GM23338 (cell line): Measurements from ENCODE around the gene FAP. TPM values are rescaled to one million over a fixed set of nuclear protein-coding genes. Genes with fewer than 3 reads are reported as not detected.

Experiments used
- ATAC-seq: fragments of 200-7000 bp; cut with Tn5 transposase; 3 replicates; pipeline ENCODE4 v1.9.1; 2020
- DNase-seq: peaks from one replicate; pipeline ENCODE4 v3.0.0-alpha.2; 2015; ENCODE audit warnings: low spot score
- H2AFZ ChIP-seq: fragments of 200-600 bp; sonication (generic); 2 replicates; pipeline ENCODE4 v1.8.0; 2016; ENCODE audit warnings: antibody characterized with exemption, mild to moderate bottlenecking, moderate library complexity
- H3F3A ChIP-seq: fragments of 200-600 bp; sonication (generic); replicated peaks from 2 replicates; pipeline ENCODE4 v1.8.0; 2017; ENCODE audit warnings: antibody characterized with exemption, mixed run types, low read depth
- H3K27ac ChIP-seq: fragments of 200-600 bp; sonication (generic); 2 replicates; pipeline ENCODE4 v1.6.1; 2016; ENCODE audit warnings: low read depth
- H3K27me3 ChIP-seq: fragments of 200-600 bp; sonication (generic); 2 replicates; pipeline ENCODE4 v1.8.0; 2016; ENCODE audit warnings: mild to moderate bottlenecking, mixed run types, moderate library complexity; ENCODE audit not compliant: insufficient read depth
- H3K36me3 ChIP-seq: fragments of 200-600 bp; sonication (generic); 2 replicates; pipeline ENCODE4 v1.8.0; 2016; ENCODE audit warnings: mild to moderate bottlenecking; ENCODE audit not compliant: insufficient read depth
- H3K4me1 ChIP-seq: fragments of 200-600 bp; sonication (generic); 2 replicates; pipeline ENCODE4 v1.8.0; 2016; ENCODE audit warnings: mild to moderate bottlenecking, moderate library complexity; ENCODE audit not compliant: insufficient read depth
- H3K4me2 ChIP-seq: fragments of 200-600 bp; sonication (generic); 2 replicates; pipeline ENCODE4 v1.7.1; 2017; ENCODE audit warnings: mixed run types
- H3K4me3 ChIP-seq: fragments of 200-600 bp; sonication (generic); 2 replicates; pipeline ENCODE4 v1.6.1; 2016; ENCODE audit warnings: mixed run types
- H3K79me2 ChIP-seq: fragments of 200-600 bp; sonication (generic); replicated peaks from 2 replicates; pipeline ENCODE4 v1.8.0; 2017; ENCODE audit warnings: mild to moderate bottlenecking; ENCODE audit not compliant: insufficient read depth
- H3K9me2 ChIP-seq: fragments of 200-600 bp; sonication (generic); 2 replicates; pipeline ENCODE4 v1.8.0; 2017; ENCODE audit not compliant: insufficient read depth
- H4K20me1 ChIP-seq: fragments of 200-600 bp; sonication (generic); replicated peaks from 2 replicates; pipeline ENCODE4 v1.8.0; 2017; ENCODE audit warnings: mild to moderate bottlenecking; ENCODE audit not compliant: insufficient read depth
- H3K27ac Mint-ChIP-seq: 2 replicates; pipeline ENCODE4 v1.8.0; 2020; ENCODE audit warnings: inconsistent platforms, mild to moderate bottlenecking, moderate library complexity, mixed read lengths
- H3K27me3 Mint-ChIP-seq: 3 replicates; pipeline ENCODE4 v1.8.0; 2022; ENCODE audit warnings: low read depth, mild to moderate bottlenecking, moderate library complexity, mixed read lengths, inconsistent platforms; ENCODE audit not compliant: insufficient read depth, poor library complexity
- H3K36me3 Mint-ChIP-seq: 3 replicates; pipeline ENCODE4 v1.8.0; 2021; ENCODE audit warnings: low read depth, mild to moderate bottlenecking, inconsistent platforms, moderate library complexity, mixed read lengths
- H3K4me1 Mint-ChIP-seq: 3 replicates; pipeline ENCODE4 v1.8.0; 2020; ENCODE audit warnings: mild to moderate bottlenecking, inconsistent platforms, mixed read lengths
- H3K4me3 Mint-ChIP-seq: 3 replicates; pipeline ENCODE4 v1.8.0; 2021; ENCODE audit warnings: moderate library complexity, mild to moderate bottlenecking, inconsistent platforms, mixed read lengths
- H3K9me3 Mint-ChIP-seq: 3 replicates; pipeline ENCODE4 v1.8.0; 2020; ENCODE audit warnings: moderate library complexity, mild to moderate bottlenecking, inconsistent platforms, mixed read lengths
- CREB1 ChIP-seq: fragments of 250-450 bp; sonication (Bioruptor Pico); IDR thresholded peaks from 2 replicates; pipeline ENCODE4 v1.5.0; 2020; ENCODE audit warnings: low read depth, mild to moderate bottlenecking, moderate library complexity
- CTCF ChIP-seq, 2 experiments: fragments of 200-600 bp in 1 of 2; sonication (generic) in 1 of 2; conservative IDR thresholded peaks; 2 replicates each; pipeline versions ENCODE4 v1.5.1 to v1.6.1; 2016 to 2017; ENCODE audit warnings: antibody characterized with exemption in 2 of 2, low read depth in 2 of 2, mild to moderate bottlenecking in 2 of 2, moderate library complexity in 1 of 2
- ETS1 ChIP-seq: IDR thresholded peaks from 2 replicates; pipeline ENCODE4 v1.6.1; 2016; ENCODE audit warnings: antibody characterized with exemption
- EZH2 ChIP-seq: fragments of 200-600 bp; sonication (generic); IDR thresholded peaks from one replicate; pipeline ENCODE4 v1.8.0; 2017; ENCODE audit warnings: antibody characterized with exemption, mild to moderate bottlenecking, low read depth; ENCODE audit not compliant: unreplicated experiment
- EZH2phosphoT487 ChIP-seq: fragments of 200-600 bp; sonication (generic); IDR thresholded peaks from one replicate; pipeline ENCODE4 v1.8.1; 2018; ENCODE audit warnings: antibody characterized with exemption; ENCODE audit not compliant: unreplicated experiment
- JUNB ChIP-seq: IDR thresholded peaks from one replicate; pipeline ENCODE4 v1.6.1; 2016; ENCODE audit warnings: antibody characterized with exemption; ENCODE audit not compliant: unreplicated experiment
- NANOG ChIP-seq: IDR thresholded peaks from 2 replicates; pipeline ENCODE4 v1.6.1; 2016; ENCODE audit warnings: antibody characterized with exemption, borderline replicate concordance
- POLR2AphosphoS5 ChIP-seq: IDR thresholded peaks from 2 replicates; pipeline ENCODE4 v1.6.1; 2016; ENCODE audit warnings: antibody characterized with exemption, low read depth
- REST ChIP-seq: IDR thresholded peaks from one replicate; pipeline ENCODE4 v1.6.1; 2018; ENCODE audit warnings: antibody characterized with exemption; ENCODE audit not compliant: unreplicated experiment
- STAT1 ChIP-seq: IDR thresholded peaks from one replicate; pipeline ENCODE4 v1.6.1; 2016; ENCODE audit warnings: antibody characterized with exemption; ENCODE audit not compliant: unreplicated experiment
- ZNF114 ChIP-seq: fragments of 250-450 bp; sonication (Bioruptor Pico); IDR thresholded peaks from 2 replicates; pipeline ENCODE4 v1.5.0; 2020; ENCODE audit warnings: mild to moderate bottlenecking, moderate library complexity
- ZNF331 ChIP-seq: fragments of 250-450 bp; sonication (Bioruptor Pico); IDR thresholded peaks from 2 replicates; pipeline ENCODE4 v1.5.0; 2020; ENCODE audit warnings: low read depth, mild to moderate bottlenecking, moderate library complexity
- ZNF462 ChIP-seq: fragments of 250-450 bp; sonication (Bioruptor Pico); IDR thresholded peaks from 2 replicates; pipeline ENCODE4 v1.5.0; 2020; ENCODE audit warnings: mild to moderate bottlenecking, moderate library complexity
- polyA plus RNA-seq: library from polyadenylated mRNA; unstranded; fragments of >200 nt; fragmentation: Nextera tagmentation; extraction: Ambion mirVana; gene quantifications from 2 replicates; pipeline ENCODE4 v1.2.1, GENCODE V29; 2016
- total RNA-seq: library from RNA; depleted of rRNA; stranded (reverse); fragments of >200 nt; shearing (Covaris generic); gene quantifications from 2 replicates; pipeline ENCODE4 v1.2.3, GENCODE V29; 2014

The FAP gene
- total and polyA plus RNA-seq, 2 experiments from 2014 or later: not detected

DNA sequence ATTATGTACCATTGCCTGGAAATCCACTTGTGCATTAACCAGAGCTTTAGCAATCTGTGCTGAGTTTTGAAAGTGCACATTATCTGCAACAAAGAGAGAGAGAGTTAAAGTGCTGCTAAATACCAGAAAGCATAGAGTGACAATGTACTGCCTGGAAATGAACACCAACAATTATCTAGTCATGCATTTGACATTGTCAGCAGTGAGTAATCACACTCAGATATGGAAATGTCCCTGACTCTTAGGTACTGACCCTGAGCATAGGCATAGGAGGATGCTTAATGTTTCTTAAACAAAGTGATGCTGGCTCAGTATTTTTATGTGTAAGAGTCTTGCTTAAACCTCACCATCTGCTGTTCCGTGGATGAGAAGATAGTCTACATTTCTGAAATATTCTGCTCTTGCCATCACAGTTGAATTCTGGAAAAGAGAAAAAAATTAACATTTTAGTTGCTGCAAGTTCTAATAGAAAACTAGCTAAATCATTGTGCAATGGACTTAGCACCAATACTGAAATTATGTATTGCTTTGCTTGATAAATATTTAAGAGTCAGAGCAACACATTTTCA lies 70.4 kb downstream of the FAP start:
- Histone ChIP-seq H3K9me2 (0 out of 2 replicates have a peak, but pooled peaks cover 4% of the 10 kb centered on the region), H3K4me2 (no peak overlapping the region), H3F3A (no peaks in the 10 kb centered on the region), H3K36me3 (no peaks in the 10 kb centered on the region), H2AFZ (no peak overlapping the region), H3K27me3 (no peaks in the 10 kb centered on the region), H3K4me3 (no peak overlapping the region), H3K27ac (no peak overlapping the region), H3K79me2 (no peaks in the 10 kb centered on the region), H4K20me1 (no peaks in the 10 kb centered on the region), H3K4me1 (peaks cover 18% of the 10 kb centered on the region)
- Mint-ChIP-seq H3K4me1 (peaks cover 22% of the 10 kb centered on the region), H3K27ac (no peak overlapping the region), H3K27me3 (peaks cover 5% of the 10 kb centered on the region), H3K9me3 (no peaks in the 10 kb centered on the region), H3K4me3 (no peak overlapping the region), H3K36me3 (no peaks in the 10 kb centered on the region)
- ATAC-seq (no peak), DNase-seq (no peak)
- TF ChIP-seq JUNB (no peak), NANOG (no peak), CREB1 (CRISPR knock-in tag) (no peak), ZNF462 (CRISPR knock-in tag) (no peak), ZNF114 (CRISPR knock-in tag) (no peak), EZH2 (no peak), STAT1 (no peak), ZNF331 (no peak), EZH2phosphoT487 (no peak), REST (no peak), POLR2AphosphoS5 (no peak), ETS1 (no peak), CTCF (conservative IDR thresholded peaks at IDR 0.05; ENCODE audit: low read depth in 2 of 2) (no peak)
